ENCODE measurements around the gene HDC. TPM values are rescaled to one million over a fixed set of nuclear protein-coding genes. Genes with fewer than 3 reads are reported as not detected.

HDC gene
- total RNA-seq, 1 donor from 2014 or later, result 4.1 TPM

DNA sequence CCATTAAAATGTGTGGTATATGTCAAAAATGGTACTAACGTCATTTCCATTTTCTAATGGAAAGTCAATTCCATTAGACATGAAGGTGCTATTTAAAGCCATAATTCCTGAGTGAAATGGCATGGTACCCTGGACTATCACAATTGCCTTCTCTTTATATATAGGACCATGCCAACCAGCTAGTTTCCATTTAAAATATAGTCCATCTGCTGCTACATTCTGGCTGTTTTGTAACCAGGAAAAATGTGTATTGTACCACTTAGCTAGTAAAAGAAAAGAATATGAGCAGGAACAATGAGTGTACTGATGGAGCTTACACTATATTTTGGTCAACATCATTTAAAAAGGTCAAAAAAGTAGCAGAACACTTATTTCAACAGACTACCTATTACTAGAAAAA is 30.4 kb upstream of the HDC start:
- Histone ChIP-seq H3K4me3 (no peak overlapping the region), H3K27ac (no peak overlapping the region), H3K36me3 (peaks cover 25% of the 10 kb centered on the region), H3K27me3 (no peaks in the 10 kb centered on the region), H3K4me1 (no peaks in the 10 kb centered on the region), H3K9me3 (no peaks in the 10 kb centered on the region)
- intact Hi-C loops (cut with DNase I), result no loop called here
- DNase-seq (no peak), ATAC-seq (no peak)
- no peak for TF ChIP-seq CTCF (IDR thresholded peaks at IDR 0.05)

- ATAC-seq (no peak), DNase-seq (no peak)
- Histone ChIP-seq H3K9me3 (no peaks in the 10 kb centered on the region), H3K27me3 (no peaks in the 10 kb centered on the region), H3K4me1 (no peaks in the 10 kb centered on the region), H3K27ac (no peak overlapping the region), H3K36me3 (peaks cover 41% of the 10 kb centered on the region), H3K4me3 (no peak overlapping the region)
- TF ChIP-seq CTCF (IDR thresholded peaks at IDR 0.05), result no peak
- intact Hi-C loops (cut with DNase I), result no loop called here
These were observed 24.2 kb upstream of the HDC start for GRCh38 chr15:50289749-50290148.

GRCh38 chr15:50287324-50288116 is 22.0 kb upstream of the HDC start:
- TF ChIP-seq CTCF (IDR thresholded peaks at IDR 0.05), result no peak
- no peak for ATAC-seq
- H3K36me3 ChIP-seq, result peaks cover 41% of the 10 kb centered on the region

DNA sequence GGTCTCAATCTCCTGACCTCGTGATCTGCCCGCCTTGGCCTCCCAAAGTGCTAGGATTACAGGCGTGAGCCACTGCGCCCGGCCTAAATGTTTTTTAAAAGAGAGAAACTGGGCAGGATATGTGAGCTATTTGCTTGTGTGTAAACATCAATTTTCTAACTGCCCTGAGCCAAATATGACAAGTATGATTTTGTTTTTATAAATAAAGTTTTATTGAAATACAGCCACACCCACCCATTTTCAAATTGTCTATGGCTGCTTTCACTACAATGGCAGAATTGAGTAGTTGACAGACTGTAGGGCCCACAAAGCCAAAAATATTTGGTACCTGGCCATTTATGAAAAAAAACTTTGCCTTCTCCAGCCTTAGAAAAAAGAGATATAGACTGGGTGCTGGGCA is 15.9 kb upstream of the HDC start:
- no peak for TF ChIP-seq CTCF (IDR thresholded peaks at IDR 0.05)

More at GRCh38 chr15:50287324-50288116, 22.0 kb upstream of the HDC start:
- no peaks in the 10 kb centered on the region for H3K9me3 ChIP-seq
- no peaks in the 10 kb centered on the region for H3K27me3 ChIP-seq
- intact Hi-C loops (cut with DNase I), result no loop called here
- no peak for DNase-seq
- no peaks in the 10 kb centered on the region for H3K4me1 ChIP-seq
- H3K4me3 ChIP-seq, result no peak overlapping the region
- no peak overlapping the region for H3K27ac ChIP-seq

GRCh38 chr15:50280271-50280670 is 14.7 kb upstream of the HDC start:
- H3K4me3 ChIP-seq, result no peak overlapping the region

More for the DNA sequence above, 15.9 kb upstream of the HDC start:
- DNase-seq (no peak), ATAC-seq (no peak)
- Histone ChIP-seq H3K9me3 (no peaks in the 10 kb centered on the region), H3K27me3 (no peaks in the 10 kb centered on the region), H3K36me3 (peaks cover 17% of the 10 kb centered on the region), H3K27ac (no peak overlapping the region), H3K4me3 (no peak overlapping the region), H3K4me1 (no peaks in the 10 kb centered on the region)
- intact Hi-C loops (cut with DNase I), result no loop called here

More at GRCh38 chr15:50280271-50280670, 14.7 kb upstream of the HDC start:
- H3K27ac ChIP-seq, result no peak overlapping the region
- H3K4me1 ChIP-seq, result no peaks in the 10 kb centered on the region
- ATAC-seq (no peak), DNase-seq (no peak)
- TF ChIP-seq CTCF (IDR thresholded peaks at IDR 0.05), result no peak
- H3K9me3 ChIP-seq, result no peaks in the 10 kb centered on the region
- peaks cover 6% of the 10 kb centered on the region for H3K36me3 ChIP-seq
- intact Hi-C loops (cut with DNase I), result no loop called here
- H3K27me3 ChIP-seq, result no peaks in the 10 kb centered on the region
